Liver (tissue), 9 donors: Measurements from ENCODE around the gene SDF4. TPM values are rescaled to one million over a fixed set of nuclear protein-coding genes. Genes with fewer than 3 reads are reported as not detected.

Experiments used
- DNase-seq: peaks from one replicate; pipeline ENCODE4 v3.0.0-alpha.2; 2017; ENCODE audit warnings: low spot score
- H3K27ac ChIP-seq, 2 donors: one replicate each; pipeline ENCODE4 v1.7.0; 2013; ENCODE audit warnings: inconsistent platforms in 2 of 2, low read length in 2 of 2, control low read depth in 1 of 2, low read depth in 1 of 2, mild to moderate bottlenecking in 1 of 2
- H3K27me3 ChIP-seq, 4 donors: one replicate each; pipeline versions ENCODE4 v1.6.1 to v1.7.0; 2013; ENCODE audit warnings: low read length in 3 of 4, inconsistent platforms in 1 of 4, mild to moderate bottlenecking in 1 of 4, moderate library complexity in 1 of 4; ENCODE audit not compliant: control insufficient read depth in 4 of 4, insufficient read depth in 4 of 4
- H3K36me3 ChIP-seq, 4 donors: one replicate each; pipeline versions ENCODE4 v1.6.1 to v1.7.0; 2013; ENCODE audit warnings: low read length in 3 of 4, mild to moderate bottlenecking in 3 of 4, low read depth in 1 of 4, moderate library complexity in 1 of 4; ENCODE audit not compliant: control insufficient read depth in 4 of 4, insufficient read depth in 3 of 4
- H3K4me1 ChIP-seq, 4 donors: one replicate each; pipeline versions ENCODE4 v1.6.1 to v1.7.0; 2013; ENCODE audit warnings: low read length in 3 of 4, mild to moderate bottlenecking in 3 of 4, moderate library complexity in 1 of 4; ENCODE audit not compliant: control insufficient read depth in 4 of 4, insufficient read depth in 4 of 4
- H3K4me3 ChIP-seq, 3 donors: one replicate each; pipeline versions ENCODE4 v1.6.1 to v1.7.0; 2013; ENCODE audit warnings: low read length in 3 of 3, control low read depth in 1 of 3, low read depth in 1 of 3, mild to moderate bottlenecking in 1 of 3
- H3K9ac ChIP-seq, 2 donors: one replicate each; pipeline ENCODE4 v1.7.0; 2013; ENCODE audit warnings: low read length in 2 of 2, mild to moderate bottlenecking in 2 of 2, moderate library complexity in 2 of 2, control low read depth in 1 of 2, low read depth in 1 of 2
- H3K9me3 ChIP-seq, 4 donors: one replicate each; pipeline versions ENCODE4 v1.6.1 to v1.7.0; 2013; ENCODE audit warnings: low read length in 3 of 4; ENCODE audit not compliant: control insufficient read depth in 4 of 4
- EGR1 ChIP-seq, 2 donors: IDR thresholded peaks; 2 replicates each; pipeline ENCODE4 v1.6.1; 2016 to 2018; ENCODE audit warnings: antibody characterized with exemption in 2 of 2, low read depth in 2 of 2
- FOXA1 ChIP-seq: IDR thresholded peaks from 2 replicates; pipeline ENCODE4 v1.6.1; 2016; ENCODE audit warnings: antibody characterized with exemption
- FOXA2 ChIP-seq: IDR thresholded peaks from 2 replicates; pipeline ENCODE4 v1.6.1; 2016; ENCODE audit warnings: antibody characterized with exemption
- HNF4A ChIP-seq, 2 donors: conservative IDR thresholded peaks; 2 replicates each; pipeline ENCODE4 v1.6.1; 2016; ENCODE audit warnings: antibody characterized with exemption in 2 of 2, mild to moderate bottlenecking in 2 of 2
- HNF4G ChIP-seq: IDR thresholded peaks from 2 replicates; pipeline ENCODE4 v1.6.1; 2016; ENCODE audit warnings: antibody characterized with exemption
- RXRA ChIP-seq, 2 donors: IDR thresholded peaks; 2 replicates each; pipeline ENCODE4 v1.6.1; 2017 to 2018; ENCODE audit warnings: antibody characterized with exemption in 2 of 2, mild to moderate bottlenecking in 1 of 2
- SP1 ChIP-seq: IDR thresholded peaks from 2 replicates; pipeline ENCODE4 v1.6.1; 2018; ENCODE audit warnings: antibody characterized with exemption, mild to moderate bottlenecking
- TAF1 ChIP-seq: conservative IDR thresholded peaks from 2 replicates; pipeline ENCODE4 v1.6.1; 2016; ENCODE audit warnings: antibody characterized with exemption, mild to moderate bottlenecking
- YY1 ChIP-seq: IDR thresholded peaks from 2 replicates; pipeline ENCODE4 v1.6.1; 2016; ENCODE audit warnings: antibody characterized with exemption, mild to moderate bottlenecking
- WGBS: extraction: QIAGEN DNeasy Blood & Tissue Kit; methylation state at CpG from one replicate; pipeline ENCODE4 v1.1.7; 2013; 5-methylcytosine and 5-hydroxymethylcytosine counted together
- polyA plus RNA-seq, 2 donors: library from polyadenylated mRNA; stranded (reverse) in 1 of 2; unstranded in 1 of 2; fragments of 200-250 nt in 1 of 2; fragments of >200 nt in 1 of 2; fragmentation: Nextera tagmentation in 1 of 2; extraction: Ambion mirVana in 1 of 2; gene quantifications; one replicate each; pipeline versions ENCODE4 v1.2.1 to v1.2.3, GENCODE V29; 2013 to 2015
- total RNA-seq, 2 donors: library from RNA; depleted of rRNA; stranded (reverse); fragments of >200 nt; gene quantifications; one replicate each; pipeline ENCODE4 v1.2.3, GENCODE V29; 2014
- TF ChIP-seq, protein P1 (sequence below): IDR thresholded peaks from 2 replicates; pipeline ENCODE4 v1.6.1; 2016; ENCODE audit warnings: antibody characterized with exemption
- TF ChIP-seq, protein P2 (sequence below): IDR thresholded peaks from 2 replicates; pipeline ENCODE4 v1.6.1; 2016; ENCODE audit warnings: antibody characterized with exemption, mild to moderate bottlenecking
- TF ChIP-seq, protein P3 (sequence below): fragments of 150-350 bp; IDR thresholded peaks from 2 replicates; pipeline ENCODE4 v1.5.1; 2017; ENCODE audit warnings: improper control_type of control experiment, low read depth, low read length; ENCODE audit not compliant: missing input control
- donor health status: healthy.
- donor health status: healthy.
- donor health status: healthy.
- donor health status: healthy.
- donor health status: healthy.

Gene SDF4
- total and polyA plus RNA-seq, 4 donors, result 48.7 to 180 (median 75.9) TPM

DNA sequence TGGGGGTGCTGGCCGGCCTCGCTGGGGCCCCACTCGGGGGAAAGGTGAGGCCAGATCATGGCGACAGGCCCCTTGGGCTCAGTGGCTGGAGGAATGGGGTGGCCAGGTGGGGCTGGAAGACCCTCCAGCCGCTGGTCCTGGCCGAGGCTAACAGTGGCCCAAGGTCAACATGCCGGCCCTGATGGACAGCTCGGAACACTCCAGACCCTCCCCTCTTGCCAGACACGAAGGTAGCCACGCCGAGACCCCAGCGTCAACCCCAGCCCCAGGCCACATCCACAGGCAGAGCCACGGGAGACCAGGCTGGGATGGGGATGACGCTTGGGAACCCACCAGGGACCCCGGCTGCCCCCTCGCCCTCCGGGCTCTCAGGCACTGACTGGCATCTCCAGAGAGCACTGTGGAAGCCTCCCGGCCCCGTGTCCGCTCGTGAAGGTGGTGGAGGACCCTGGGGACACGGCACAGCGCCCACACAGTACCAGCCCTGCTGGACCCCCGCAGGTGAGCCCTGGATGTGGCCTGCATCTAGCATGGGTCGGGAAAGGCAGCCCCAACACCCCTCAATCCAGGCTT lies 15.6 kb upstream of the SDF4 start:
- TF ChIP-seq YY1 (no peak), HNF4A (conservative IDR thresholded peaks at IDR 0.05) (no peak)
- WGBS, result 61% methylated on average over 25 of the region's 25 CpGs
- H3K27ac ChIP-seq, result no peak overlapping the region

DNA sequence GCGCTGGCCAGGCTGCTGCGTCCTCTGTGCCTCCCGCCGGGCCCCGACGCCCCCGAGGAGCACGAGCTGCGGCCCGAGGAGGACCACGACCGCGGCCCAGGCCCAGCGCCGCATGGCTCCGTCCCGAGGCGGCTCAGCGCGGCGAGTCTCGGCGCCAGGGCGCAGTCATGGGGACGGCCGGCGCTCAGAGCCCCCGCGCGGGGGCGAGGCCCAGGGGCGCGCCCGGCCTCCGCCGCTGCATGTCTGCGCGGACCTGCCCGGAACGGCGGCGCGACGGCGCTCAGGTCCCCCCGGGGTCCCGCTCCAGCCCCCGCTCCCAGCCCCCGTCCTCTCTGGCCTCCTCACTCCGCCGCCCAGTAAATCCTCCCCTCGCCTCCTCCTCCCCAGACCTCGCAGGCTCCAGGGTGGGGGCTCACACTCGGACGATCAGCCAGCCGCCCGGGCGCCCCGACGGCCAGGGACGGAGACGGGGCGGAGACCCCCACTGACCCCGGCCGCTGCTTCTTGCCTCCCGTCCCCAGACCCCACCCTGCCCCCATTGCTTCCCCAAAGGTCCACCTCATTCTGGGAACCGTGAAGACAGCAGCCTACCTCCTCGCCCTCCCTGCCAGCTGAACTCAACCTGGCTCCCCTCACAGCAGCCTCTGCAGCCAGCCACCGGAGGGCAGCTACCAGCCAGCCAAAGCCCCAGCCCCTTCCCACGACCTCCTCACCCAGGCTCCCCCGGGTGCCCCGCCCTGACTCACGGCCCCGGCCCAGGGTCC lies 15.0 kb upstream of the SDF4 start, which contains the start of gene C1QTNF12:
C1QTNF12 (minus strand) TSS at position 146 of the 764 bp plus-strand sequence; CDS start at position 114, 32 bp downstream.
- no peak within 1 kb of the TSS for H3K27ac ChIP-seq
- no peak for TF ChIP-seq YY1
- no peak for TF ChIP-seq RXRA (IDR thresholded peaks at IDR 0.05)
- no peak for TF ChIP-seq EGR1 (IDR thresholded peaks at IDR 0.05; ENCODE audit: low read depth in 2 of 2)
- TF ChIP-seq FOXA2, result no peak
- TF ChIP-seq HNF4G, result no peak
- TF ChIP-seq TAF1, result no peak
- TF ChIP-seq, protein P1, sequence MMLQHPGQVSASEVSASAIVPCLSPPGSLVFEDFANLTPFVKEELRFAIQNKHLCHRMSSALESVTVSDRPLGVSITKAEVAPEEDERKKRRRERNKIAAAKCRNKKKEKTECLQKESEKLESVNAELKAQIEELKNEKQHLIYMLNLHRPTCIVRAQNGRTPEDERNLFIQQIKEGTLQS, result no peak
- TF ChIP-seq, protein P2, sequence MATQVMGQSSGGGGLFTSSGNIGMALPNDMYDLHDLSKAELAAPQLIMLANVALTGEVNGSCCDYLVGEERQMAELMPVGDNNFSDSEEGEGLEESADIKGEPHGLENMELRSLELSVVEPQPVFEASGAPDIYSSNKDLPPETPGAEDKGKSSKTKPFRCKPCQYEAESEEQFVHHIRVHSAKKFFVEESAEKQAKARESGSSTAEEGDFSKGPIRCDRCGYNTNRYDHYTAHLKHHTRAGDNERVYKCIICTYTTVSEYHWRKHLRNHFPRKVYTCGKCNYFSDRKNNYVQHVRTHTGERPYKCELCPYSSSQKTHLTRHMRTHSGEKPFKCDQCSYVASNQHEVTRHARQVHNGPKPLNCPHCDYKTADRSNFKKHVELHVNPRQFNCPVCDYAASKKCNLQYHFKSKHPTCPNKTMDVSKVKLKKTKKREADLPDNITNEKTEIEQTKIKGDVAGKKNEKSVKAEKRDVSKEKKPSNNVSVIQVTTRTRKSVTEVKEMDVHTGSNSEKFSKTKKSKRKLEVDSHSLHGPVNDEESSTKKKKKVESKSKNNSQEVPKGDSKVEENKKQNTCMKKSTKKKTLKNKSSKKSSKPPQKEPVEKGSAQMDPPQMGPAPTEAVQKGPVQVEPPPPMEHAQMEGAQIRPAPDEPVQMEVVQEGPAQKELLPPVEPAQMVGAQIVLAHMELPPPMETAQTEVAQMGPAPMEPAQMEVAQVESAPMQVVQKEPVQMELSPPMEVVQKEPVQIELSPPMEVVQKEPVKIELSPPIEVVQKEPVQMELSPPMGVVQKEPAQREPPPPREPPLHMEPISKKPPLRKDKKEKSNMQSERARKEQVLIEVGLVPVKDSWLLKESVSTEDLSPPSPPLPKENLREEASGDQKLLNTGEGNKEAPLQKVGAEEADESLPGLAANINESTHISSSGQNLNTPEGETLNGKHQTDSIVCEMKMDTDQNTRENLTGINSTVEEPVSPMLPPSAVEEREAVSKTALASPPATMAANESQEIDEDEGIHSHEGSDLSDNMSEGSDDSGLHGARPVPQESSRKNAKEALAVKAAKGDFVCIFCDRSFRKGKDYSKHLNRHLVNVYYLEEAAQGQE, result no peak
- no peak for TF ChIP-seq FOXA1
- TF ChIP-seq SP1, result no peak
- TF ChIP-seq HNF4A (conservative IDR thresholded peaks at IDR 0.05), result no peak

More for the DNA sequence above, 15.6 kb upstream of the SDF4 start:
- Histone ChIP-seq H3K4me3 (no peak overlapping the region), H3K9me3 (no peaks in the 10 kb centered on the region), H3K4me1 (peaks cover 0 to 9% (median 3%) of the 10 kb centered on the region in 4 donors), H3K27me3 (no peaks in the 10 kb centered on the region), H3K36me3 (peaks cover 0 to 1% (median 0%) of the 10 kb centered on the region in 4 donors), H3K9ac (no peak overlapping the region)
- no peak for DNase-seq

DNA sequence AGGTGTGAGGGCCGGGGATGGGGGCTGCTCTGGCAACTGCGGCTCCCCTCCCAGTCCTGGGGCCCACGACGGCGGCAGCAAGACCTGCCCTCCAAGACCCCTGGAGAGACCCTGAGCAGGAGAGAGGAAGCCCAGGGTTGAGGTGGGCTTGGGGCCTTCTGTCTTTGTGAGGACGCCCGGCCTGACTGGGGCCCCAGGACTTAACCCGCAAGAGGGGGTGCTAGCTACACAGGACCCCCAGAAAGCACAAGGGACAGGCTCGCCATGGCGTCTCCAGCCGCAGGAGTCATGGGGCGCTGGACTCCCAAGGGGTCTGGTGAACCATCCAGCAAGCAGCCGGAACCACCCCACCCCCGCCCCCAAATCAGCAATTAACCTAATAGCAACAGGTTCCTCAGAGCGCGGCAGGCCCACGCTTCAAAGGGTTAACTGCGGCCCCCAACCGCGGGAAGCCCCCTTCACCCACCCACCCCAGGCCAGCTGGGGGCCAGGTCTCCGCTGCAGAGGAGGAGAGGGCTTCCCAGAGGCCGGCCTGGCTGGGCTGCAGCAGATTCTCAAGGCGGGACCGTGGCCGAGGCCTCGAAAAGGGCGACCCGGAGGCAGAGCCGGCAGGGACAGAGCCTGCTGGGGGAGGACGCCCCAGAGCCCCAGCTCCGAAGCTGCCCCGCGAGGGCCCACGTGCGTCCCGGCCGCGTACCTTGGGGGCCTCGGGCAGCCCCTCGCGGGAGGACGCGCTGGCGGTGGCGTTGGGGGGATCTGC lies 14.2 kb upstream of the SDF4 start:
- Histone ChIP-seq H3K4me3 (no peak overlapping the region), H3K9me3 (no peaks in the 10 kb centered on the region), H3K36me3 (no peaks in the 10 kb centered on the region), H3K27ac (no peak overlapping the region), H3K9ac (no peak overlapping the region), H3K4me1 (peaks cover 0 to 9% (median 3%) of the 10 kb centered on the region in 4 donors), H3K27me3 (no peaks in the 10 kb centered on the region)
- 51% methylated on average over 45 of the region's 45 CpGs for WGBS
- TF ChIP-seq, protein P3, sequence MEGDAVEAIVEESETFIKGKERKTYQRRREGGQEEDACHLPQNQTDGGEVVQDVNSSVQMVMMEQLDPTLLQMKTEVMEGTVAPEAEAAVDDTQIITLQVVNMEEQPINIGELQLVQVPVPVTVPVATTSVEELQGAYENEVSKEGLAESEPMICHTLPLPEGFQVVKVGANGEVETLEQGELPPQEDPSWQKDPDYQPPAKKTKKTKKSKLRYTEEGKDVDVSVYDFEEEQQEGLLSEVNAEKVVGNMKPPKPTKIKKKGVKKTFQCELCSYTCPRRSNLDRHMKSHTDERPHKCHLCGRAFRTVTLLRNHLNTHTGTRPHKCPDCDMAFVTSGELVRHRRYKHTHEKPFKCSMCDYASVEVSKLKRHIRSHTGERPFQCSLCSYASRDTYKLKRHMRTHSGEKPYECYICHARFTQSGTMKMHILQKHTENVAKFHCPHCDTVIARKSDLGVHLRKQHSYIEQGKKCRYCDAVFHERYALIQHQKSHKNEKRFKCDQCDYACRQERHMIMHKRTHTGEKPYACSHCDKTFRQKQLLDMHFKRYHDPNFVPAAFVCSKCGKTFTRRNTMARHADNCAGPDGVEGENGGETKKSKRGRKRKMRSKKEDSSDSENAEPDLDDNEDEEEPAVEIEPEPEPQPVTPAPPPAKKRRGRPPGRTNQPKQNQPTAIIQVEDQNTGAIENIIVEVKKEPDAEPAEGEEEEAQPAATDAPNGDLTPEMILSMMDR, result no peak
- no peak for TF ChIP-seq SP1
- no peak for DNase-seq

More for the DNA sequence above, 15.0 kb upstream of the SDF4 start, which contains the start of gene C1QTNF12:
- no peaks in the 10 kb centered on the region for H3K27me3 ChIP-seq
- H3K4me3 ChIP-seq, result no peak within 1 kb of the TSS
- H3K9me3 ChIP-seq, result no peaks in the 10 kb centered on the region
- no peak for DNase-seq
- no peaks in the 10 kb centered on the region for H3K36me3 ChIP-seq
- WGBS, result 13% methylated on average over 74 of the region's 74 CpGs
- H3K9ac ChIP-seq, result no peak within 1 kb of the TSS
- peaks cover 0 to 9% (median 3%) of the 10 kb centered on the region in 4 donors for H3K4me1 ChIP-seq
